Occipital lobe (tissue), 2 donors: ENCODE data around the gene CIART. TPM values are rescaled to one million over a fixed set of nuclear protein-coding genes. Genes with fewer than 3 reads are reported as not detected.

Experiments used
- DNase-seq: peaks from one replicate; lab custom pipeline; 2025; lab: John Stamatoyannopoulos, UW
- total RNA-seq: library from RNA; depleted of rRNA; stranded (reverse); fragments of >200 nt; gene quantifications from one replicate; pipeline ENCODE4 v1.2.3, GENCODE V29; 2014

CIART gene
- total RNA-seq, 1 donor from 2014 or later: 2.5 TPM

GRCh38 chr1:150261367-150261766 is 21.0 kb upstream of the CIART start:
- no peak for DNase-seq

DNA sequence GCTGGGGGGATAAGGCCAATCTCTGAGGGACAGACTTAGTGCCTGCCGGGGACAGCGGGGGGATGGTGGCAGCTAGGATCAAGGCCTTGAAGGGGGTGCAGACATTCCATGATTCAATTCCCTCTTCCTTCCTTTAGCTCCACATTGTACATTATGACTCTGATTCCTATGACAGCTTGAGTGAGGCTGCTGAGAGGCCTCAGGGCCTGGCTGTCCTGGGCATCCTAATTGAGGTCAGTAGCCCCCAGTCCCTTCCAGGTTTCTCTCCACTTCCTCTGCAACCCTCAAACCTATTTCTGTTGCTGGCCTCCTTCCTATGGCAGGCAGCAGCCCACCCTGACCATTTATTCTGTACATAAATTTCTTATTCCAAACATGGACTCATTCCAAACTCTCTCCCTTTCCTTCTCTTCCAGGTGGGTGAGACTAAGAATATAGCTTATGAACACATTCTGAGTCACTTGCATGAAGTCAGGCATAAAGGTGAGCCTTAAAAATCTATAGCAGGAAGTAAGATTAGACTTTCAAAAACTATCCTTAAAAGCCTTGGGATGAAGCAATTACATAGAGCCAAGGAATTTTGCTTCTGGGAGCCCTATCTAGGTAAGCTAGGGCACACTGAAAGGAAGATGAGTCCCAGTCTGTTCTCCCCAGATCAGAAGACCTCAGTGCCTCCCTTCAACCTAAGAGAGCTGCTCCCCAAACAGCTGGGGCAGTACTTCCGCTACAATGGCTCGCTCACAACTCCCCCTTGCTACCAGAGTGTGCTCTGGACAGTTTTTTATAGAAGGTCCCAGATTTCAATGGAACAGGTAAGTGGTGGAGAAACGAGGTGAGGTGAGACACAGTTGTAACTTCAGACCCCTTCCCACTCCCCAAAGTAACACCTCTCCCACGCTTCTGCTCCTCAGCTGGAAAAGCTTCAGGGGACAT is 19.7 kb upstream of the CIART start:
- DNase-seq: no peak

- DNase-seq: no peak
Measured at GRCh38 chr1:150263549-150263948, 18.8 kb upstream of the CIART start.

- DNase-seq: no peak
Measured at GRCh38 chr1:150267896-150268295, 14.5 kb upstream of the CIART start.

DNA sequence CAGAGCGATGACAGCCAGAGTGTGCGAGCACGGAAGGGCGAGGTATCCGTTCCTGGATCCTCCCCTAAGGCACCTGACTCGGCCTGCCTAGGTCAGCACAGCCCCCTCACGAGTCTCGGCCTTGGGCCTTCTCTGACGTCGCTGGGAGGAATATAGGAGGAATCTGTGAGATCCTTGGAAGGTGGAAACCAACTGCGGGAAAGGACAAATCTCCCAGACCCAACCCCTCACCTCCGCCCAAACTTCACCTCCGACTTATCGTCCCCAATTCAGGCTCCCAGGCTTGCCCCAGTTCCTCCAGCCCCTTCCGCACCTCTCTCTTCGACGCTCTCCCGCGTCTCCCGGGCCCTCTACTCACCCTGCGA is 14.0 kb upstream of the CIART start:
- peak; percentile 14 for DNase-seq

DNA sequence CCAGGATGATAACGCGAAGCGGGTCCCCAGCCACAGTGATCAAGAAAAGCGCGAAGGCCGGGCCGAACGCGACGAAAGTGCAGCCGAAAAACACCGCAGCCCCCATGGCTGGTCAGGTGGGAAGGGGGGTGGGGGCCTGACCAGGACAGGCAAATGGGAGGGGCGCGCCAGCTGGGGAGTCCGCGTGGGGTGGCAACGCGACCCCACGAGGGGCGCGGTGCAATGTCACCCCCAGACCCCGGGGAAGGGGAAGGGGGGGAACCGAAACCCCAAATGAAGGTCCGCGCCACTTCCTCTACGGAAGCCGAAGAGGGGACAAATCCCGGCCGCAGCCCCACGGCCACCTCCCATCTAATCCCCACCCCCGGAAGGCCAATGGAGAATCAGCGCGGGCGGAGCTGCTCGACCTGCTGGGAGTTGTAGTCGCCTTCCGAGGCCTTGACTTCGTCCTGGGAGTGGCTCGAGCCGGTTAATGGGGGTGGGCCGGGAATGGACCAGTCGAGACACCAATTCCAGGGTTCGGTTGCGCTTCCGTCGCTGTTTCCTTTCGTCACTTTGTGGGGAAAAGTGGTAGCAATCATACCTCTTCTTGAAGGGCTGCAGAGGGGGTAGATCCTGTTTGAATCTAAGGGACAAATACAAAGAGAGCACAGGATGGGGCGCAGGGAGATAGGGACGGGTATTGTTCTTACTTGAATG is 13.5 kb upstream of the CIART start, which contains the start of gene APH1A:
TSS of gene APH1A (minus strand) at position 312 of the 699 bp plus-strand sequence. CDS start at position 106, 206 bp downstream.
- peak; percentile 98 for DNase-seq

- no peak for DNase-seq
Measured at GRCh38 chr1:150269451-150269850, 12.9 kb upstream of the CIART start.

DNA sequence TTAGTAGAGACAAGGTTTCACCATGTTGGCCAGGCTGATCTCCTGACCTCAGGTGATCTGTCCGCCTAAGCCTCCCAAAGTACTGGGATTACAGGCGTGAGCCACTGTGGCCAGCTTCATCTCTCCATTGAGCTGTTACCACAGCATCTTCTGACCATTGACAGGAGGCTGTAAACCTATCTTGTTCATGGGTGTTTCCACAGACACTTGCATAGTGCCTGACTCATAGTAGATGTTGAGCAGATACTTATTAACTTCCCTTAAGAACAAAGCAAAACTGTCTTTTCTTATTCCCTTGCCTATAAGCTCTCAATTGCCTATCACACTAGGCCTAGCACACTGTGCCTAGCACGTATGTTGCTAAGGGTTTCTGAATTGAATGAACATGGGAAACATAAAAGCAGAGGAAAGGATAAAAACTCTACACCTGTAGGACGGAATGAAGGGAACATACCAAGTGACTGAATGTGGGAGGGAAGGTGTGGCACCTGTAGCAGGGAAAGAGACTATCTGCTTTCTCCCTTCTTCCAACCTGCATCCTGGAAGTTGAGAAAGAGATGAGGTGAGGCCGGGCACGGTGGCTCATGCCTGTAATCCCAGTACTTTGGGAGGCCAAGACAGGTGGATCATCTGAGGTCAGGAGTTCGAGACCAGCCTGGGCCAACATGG is 10.9 kb upstream of the CIART start:
- DNase-seq: no peak

DNA sequence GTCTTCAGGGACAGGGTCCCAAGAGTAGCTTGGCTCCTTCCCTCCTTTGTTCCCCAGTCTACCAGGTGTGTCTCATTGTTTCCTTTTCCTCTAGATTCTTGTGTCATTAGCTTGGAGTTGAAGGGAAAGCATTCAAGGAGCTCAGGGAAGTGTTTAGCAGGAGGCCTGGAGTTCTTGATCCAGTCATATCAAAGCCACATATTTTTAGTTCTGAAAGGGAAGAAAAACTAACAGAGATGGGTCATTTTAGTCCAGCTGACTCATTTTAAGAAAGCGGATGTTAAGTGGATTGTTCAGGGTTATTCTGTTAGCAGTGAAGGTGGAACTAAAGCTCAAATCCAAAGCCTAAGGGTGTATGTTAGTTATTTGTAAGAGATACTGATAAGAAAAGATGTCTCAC is 9.0 kb upstream of the CIART start:
- no peak for DNase-seq

- no peak for DNase-seq
Measured at GRCh38 chr1:150280138-150280707, 2.1 kb upstream of the CIART start.

DNA sequence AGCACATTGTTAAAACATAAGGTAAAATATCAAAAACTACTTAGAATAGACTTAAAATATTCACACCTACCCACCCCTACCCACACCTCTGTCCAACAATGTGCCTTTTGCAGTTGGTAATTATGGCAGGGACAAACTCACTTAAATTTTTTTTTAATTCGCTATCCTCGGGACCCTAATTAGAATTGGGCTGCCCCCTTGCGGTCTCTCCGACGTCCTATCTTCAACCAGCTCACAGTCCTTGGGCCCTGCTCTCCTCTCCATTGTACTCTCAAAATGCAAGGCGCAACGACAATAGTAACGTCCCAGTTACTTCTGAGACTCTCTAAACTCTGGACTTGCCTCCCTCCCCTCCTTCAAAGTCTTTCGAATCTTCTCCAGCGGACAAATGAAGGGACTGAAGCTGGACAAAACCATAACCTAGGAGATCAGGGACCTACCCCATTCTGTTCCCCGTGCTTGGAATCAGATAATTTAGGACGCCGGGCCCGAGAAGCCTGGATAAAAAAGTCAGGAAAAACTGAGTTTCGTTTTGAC is 1.1 kb upstream of the CIART start:
- peak; percentile 33 for DNase-seq

DNA sequence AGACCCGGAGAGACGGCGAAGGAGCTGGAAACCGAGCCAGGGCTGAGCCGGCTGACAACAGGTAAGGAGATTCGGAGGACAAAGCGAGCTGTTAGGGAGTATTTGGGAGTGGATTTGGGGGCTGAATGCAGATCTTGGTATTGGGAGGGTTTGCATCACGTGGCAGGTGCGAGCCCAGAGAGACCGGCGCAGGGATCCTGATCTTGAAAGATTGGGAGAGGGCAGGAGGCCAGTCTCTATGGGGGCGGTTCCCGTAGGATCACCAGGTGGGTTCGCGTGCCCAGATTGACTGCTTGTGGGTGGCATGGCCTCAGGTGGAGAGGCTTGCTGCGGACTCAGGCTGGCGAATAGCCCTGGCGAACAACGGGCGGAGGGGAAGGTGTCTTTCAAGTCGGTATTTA is 204 bp downstream of the CIART start:
- DNase-seq: peak; percentile 55

DNA sequence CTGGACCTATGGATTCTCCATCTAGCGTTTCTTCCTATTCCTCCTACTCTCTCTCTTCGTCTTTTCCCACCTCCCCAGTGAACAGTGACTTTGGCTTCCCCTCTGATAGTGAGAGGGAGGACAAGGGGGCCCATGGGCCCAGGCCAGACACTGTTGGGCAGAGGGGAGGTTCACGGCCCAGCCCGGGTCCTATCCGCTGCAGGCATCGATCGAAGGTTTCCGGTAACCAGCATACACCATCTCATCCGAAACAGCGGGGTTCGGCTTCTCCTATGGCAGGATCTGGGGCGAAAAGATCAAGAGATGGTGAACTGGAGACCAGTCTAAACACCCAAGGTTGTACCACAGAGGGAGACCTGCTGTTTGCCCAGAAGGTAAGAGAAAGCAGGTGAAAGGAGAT is 906 bp downstream of the CIART start:
- DNase-seq: no peak

DNA sequence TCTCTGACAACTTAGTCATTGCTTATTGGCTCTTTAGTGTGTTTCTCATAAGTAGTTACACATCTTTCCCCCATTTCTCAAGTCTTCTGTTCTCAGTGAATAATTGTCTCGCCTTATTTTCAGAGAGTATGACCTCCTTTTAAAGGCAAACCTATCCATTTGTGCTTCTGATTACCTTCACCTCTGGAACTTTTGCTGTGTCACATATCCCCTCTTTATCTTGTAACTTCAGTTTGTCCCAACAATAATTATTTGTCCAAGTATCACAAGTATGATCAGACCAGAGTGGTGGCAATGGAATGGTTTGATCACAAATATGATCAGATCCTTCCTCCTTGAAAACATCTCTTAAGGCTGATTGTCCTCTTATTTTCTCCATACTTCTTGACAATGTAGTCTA is 6.0 kb downstream of the CIART start:
- DNase-seq: no peak

DNA sequence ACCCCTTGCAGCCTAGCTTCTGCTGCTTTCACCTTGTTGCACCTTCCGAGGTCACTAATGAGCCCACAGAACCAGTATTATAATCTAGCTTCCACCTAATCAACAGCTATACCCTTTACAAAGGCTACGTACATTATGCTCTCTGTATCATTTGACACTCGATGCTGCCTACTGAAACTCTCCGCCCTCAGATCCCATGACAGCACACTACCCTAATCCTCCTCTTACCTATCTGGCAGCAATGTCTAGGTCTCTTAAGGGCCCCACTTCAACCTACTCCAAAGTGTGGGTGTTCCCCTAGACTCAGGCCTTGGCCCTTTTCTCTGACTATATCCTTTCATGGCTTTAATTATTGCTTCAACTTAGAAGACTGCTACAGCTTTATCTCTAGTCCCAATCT is 6.5 kb downstream of the CIART start:
- no peak for DNase-seq

DNA sequence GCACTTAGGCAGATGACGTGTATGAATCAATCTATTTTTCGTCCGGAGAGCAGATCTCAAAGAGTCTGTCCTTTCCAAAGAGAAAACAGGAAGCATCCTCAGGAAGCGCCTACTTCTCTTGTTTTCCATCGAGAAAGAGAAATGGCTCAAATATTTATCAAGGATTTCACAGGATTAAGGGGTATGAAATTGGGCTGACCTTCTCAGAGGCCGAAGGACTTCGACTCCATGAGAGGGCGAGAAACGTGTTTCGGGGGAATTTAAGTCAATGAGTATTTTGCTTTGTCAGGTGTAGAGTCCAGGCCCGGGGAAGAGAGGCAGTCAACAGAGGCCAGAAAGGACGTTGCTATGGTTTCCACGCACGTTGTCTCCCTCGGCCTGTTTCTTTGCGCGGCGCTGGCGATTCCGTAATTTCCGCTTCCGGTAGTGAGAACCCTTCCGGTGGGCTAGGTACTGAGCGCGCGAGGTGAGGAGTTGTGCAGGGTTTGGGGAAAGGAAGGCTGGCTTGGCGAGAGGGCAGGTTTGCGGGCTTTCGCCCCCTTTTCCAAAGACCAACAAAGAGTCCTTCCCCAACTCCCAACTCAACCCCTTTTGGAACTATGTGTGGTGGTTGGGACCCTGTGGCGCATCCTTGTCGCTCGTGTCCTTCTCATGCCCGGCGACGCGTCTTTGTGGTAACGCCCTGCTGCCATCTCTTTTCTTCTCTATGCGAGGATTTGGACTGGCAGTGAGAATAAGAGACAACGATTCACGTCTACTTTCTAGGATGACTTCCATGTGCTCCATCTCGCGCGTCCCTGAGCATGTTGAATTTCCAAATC is 11.3 kb downstream of the CIART start, which contains the start of gene MRPS21:
TSS of gene MRPS21 (plus strand) at position 429 of the 821 bp plus-strand sequence. CDS start 506 bp downstream, outside the sequence.
- DNase-seq: peak; percentile 88

DNA sequence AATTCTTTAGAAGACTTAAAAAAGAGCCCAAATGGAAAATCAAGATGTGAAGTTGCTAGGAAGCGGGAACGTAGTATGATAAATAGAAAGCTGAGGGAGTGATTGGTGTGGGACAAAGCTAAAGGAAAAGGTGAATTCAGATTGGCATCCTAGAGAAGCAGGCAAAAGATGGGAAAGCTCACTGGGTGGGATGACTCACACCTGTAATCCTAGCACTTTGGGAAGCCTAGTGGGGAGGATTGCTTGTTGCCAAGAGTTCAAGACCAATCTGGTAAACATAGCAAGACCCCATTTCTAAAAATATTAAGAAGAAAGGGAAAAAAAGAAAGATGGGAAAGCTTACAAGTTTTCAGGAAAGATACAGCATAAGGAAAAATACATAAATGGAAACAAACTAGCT is 13.1 kb downstream of the CIART start:
- no peak for DNase-seq

GRCh38 chr1:150299716-150300115 is 17.4 kb downstream of the CIART start:
- DNase-seq: no peak

DNA sequence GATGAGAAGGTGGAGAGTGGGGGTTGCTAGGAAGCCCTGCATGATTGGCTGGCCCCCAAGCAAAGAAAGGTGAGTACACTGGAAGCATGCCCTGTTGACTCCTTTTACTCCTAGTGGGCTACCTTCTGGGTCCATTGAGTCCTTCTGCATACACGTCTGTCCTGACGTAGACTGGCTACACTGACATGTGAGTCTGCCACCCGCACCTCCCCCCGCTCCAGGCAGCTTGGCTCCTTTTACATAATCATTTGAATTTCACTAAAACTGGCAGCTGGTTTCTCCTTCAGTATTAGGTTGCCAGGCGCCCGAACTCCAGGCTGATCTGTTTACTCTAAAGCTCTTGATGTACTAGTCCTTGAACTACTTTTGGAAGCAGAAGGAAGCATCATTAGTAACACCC is 20.0 kb downstream of the CIART start:
- peak; percentile 53 for DNase-seq

DNA sequence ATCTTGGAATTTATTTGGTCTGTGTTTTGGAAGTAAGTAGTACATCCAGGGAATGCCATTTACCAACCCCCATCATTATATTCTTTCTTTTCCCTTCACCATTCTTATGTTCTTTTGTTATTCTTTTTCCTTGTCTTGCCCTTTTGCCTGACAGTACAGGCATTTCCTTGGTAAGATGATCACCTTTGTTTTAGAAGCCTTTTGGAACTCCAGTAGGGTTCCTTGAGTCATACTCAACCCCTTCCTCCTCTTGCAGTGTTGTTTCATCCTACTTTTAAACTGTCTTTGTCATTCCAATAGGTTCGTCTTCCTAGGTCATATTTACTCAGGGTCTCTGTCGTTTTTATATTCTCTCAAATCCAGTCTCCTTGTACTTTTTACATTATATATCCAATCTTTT is 20.5 kb downstream of the CIART start:
- DNase-seq: no peak
